Activated CD4-positive, CD25-positive, alpha-beta regulatory T cell treated with anti-CD3 and anti-CD28 coated beads, Interleukin-2, amount 50 U/mL, for 16 hours (primary cell): ENCODE results near the gene FNDC3B.

ENCODE experiments used
- DNase-seq: peaks from one replicate; pipeline ENCODE4 v3.0.0-alpha.2; 2020; ENCODE audit warnings: low read depth, low spot score

FNDC3B gene

DNA sequence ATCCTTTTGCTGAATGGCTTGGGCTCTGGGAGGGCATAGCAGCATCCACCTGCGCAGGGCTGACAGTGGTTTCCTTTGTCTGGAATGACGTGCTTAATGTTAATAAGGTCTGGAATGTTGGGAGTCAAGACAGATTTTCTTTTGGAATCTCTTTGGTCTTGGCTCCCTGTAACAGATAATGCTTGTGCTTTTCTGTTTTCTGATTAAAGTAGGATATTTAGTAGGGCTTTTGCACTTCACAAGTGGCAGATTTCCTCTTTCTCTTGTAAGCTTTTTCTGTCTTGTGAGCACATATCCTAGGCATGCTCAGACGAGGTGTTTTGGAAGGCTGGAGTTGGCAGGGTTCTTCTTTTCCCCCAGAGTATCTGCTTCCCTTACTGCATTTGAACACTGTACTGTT lies 219.2 kb downstream of the FNDC3B start:
- DNase-seq = no peak

DNA sequence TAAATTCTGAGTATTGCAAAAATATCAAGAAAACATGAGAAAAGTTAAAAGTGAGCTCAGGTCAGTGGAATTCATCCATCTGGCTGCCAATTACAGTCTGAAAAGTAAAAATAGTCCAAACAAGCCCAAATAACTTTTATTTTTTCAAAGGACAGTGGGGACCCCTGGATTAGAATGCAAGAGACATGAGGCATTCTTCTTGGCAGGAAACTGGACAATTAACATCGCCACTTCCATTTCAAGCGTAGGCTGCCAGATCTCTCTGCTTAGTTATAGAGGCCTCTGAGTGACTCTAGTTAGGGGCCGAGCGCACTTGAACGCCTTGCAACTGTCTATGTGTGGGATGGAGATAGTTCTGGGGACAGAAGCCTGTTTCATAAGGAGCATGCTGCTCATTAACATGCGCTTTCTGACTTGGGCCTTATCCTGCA lies 219.7 kb downstream of the FNDC3B start:
- no peak for DNase-seq

DNA sequence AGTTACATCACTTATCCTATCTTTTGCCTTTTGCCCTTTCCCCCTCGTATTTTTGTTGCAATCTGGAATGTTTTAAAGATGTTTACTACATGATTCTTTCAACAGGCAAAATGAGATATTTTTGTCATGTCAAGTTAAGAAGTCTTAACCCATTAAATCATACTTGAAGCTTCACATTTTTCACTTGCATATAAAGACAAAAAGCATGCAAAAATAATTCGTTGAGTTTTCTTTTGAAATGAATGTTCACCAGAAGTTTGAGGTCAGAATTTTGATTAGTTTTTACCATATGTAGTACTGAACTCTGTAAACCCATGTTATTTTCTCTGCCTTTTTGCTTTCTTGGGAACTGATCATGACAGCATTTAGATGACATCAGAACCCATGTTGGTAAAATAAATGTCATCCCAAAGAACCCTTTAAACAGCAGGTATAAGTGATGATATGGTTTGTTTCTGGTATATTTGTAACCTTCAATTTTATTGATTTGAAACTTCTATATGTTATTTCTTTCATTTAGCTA lies 220.4 kb downstream of the FNDC3B start:
- no peak for DNase-seq

DNA sequence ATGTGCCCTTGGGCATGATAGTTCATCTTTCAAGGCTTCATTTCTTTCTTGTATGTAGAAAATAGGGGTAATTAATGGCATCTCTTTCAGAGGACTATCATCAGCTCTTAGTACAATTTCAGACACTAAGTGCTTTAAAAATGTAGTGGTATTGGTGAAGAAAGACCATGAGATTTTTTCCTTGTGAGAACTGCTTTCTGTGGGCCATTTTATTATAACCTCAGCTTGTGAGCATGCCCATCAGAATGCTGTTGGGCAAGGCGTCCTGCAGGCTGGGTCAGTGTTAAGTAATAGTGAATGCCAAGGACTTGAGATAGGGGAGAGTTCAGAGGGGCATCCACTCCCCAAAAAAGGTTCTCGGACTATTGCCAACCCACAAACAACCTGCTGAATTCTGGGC lies 221.0 kb downstream of the FNDC3B start:
- DNase-seq = no peak

DNA sequence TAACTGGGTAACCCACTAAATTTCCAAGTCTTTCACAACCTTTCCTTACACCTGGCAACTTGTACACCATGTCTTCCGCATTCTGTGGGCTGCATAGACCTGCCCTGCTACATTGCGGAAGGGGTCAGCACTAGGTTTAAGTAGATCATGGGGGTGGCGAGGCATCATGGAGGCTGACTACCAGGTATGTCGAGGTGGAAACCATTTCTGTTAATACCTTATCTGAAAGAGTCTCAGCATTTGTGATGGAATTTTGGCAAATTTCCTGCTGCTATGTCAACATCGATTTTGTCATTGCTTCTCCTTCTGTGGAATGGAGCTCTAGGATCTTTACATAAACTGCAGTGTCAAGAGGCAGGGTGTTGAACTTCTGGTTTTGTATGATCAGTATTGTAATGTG lies 221.7 kb downstream of the FNDC3B start:
- DNase-seq = no peak

DNA sequence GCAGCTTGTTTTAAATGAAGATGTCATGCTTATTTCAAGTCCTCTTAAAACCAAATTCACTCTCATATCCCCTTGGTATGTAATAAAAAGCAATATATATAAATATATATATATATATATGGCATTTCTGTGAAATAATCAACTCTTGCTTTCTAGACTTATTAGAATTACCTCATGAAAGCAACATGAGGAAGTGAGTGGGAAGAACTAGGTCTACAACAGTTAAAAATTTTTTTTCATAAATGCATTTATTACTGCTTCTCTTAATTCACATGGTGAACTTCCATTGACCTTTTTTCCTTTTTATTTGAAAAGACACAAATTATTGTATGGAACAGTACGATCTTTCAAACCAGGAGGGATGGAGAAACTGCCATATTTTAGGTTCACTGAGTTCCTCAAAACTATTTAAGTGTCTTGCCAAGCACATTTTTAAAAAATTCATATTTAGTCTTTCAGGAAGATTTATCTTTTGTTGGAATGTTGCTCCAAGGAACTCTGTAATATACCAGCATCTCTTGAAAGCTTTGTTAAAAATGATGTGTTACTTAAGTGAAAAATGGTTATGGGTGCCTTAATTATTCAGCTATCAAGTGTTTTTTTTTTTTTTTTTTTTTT lies 223.7 kb downstream of the FNDC3B start:
- no peak for DNase-seq

DNA sequence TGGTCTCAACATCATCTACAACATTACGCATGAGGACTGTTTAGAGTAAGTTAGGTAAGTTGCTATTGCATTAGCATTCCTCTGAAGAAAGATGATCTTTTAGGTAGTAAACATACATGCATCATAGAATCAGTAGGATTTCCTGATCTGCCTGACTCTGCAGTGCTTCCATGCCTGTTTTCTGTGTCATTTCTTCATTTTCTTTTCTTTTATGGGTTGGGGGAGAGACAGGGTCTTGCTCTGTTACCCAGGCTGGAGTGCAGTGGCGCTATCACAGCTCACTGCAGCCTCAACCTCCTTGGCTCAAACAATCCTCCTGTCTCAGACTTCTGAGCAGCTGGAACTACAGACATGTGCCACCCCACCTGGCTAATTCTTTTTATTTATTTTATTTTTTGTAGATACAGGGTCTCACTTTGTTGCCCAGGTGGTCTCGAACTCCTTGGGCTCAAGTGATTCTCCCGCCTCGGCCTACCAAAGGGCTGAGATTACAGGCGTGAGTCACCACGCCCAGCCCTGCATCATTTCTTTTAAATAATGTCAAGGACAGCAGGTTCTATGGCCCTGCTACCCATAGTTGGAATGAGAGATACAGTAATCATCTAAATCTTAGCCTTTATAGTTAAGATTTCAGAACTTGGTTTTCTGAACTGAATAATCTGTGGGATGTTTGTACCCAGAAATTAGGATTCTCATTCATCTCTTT lies 224.6 kb downstream of the FNDC3B start:
- DNase-seq = no peak

DNA sequence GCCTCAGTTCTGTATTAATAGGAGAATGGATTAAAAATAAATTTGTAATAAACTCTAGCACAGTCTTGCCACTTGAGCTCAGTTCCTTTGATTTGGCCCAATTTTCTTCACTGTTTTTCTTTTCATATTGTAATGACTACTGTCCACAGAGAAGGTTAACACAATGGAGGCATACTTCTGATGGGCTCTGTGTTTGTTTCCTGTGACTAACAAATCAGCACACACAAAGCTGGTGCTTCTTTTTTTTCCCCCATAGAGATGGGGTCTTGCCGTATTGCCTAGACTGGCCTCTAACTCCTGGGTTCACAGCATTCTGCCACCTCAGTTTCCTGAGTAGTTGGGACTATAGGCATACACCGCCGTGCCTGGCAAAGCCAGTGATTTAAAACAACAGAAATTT lies 226.7 kb downstream of the FNDC3B start:
- DNase-seq = no peak

DNA sequence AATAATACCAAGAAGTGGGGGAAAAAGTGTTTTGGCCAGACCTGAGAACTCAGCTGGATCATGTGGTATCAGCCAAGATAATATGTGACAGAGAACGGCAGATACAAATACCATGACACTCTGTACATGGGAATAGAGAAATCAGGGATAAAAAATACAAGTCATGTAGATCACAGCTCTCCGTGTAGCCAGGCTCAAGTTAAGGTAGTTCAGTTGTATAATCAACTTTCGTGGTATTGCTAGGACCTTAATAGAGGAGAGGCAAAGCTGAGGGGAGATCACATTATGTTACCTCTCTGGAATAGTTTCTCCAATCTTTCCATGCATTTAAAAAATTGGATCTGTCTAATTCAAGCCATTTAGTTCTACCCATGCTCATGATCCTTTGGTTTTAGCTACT lies 229.0 kb downstream of the FNDC3B start:
- DNase-seq = no peak

DNA sequence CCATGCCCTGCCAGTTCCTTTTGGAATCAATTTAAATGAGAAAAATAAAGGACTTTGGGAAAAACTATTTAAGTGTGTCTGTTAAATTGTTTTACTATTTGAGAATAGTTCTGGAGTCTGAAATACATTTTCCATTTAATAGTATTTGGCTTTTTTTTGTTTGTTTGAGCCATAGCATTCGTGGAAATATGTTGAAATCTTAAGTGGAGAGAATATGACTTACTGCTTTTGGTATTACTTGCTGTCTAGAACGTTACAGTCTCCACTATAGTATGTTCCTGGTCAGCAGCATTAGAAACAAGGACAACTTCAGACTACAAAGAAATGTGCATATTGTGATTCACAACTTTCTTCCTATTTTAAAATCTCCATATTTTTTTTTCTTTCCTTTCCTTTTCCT lies 229.5 kb downstream of the FNDC3B start:
- DNase-seq = no peak

DNA sequence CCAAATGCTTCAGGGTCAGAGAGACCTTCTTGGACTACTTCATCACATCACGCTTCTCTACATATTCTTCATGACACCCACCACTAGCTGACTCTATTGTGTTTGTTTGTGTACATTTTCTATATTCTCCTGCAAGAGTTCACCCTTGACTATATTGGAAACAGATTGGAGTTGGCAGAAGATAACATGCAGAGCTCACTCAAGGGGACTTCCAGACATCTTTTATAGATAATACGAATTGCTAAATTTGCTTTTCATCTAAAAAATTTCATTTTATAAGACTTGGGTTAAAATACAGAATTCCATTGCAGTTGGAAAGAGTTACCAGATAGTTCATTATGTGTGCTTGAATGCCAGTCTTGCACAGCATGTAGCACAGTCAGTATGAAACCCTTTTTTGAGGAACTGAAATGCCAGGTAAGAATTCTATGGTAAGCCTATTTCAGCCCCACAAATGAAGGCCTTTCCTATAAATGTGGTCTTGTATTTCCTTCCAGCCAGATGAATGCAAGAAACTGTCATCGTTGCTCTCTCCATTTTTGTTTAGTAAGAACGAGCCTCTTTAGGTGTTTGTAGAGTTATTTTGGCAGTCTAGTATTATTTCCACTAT lies 231.3 kb downstream of the FNDC3B start:
- DNase-seq = no peak

DNA sequence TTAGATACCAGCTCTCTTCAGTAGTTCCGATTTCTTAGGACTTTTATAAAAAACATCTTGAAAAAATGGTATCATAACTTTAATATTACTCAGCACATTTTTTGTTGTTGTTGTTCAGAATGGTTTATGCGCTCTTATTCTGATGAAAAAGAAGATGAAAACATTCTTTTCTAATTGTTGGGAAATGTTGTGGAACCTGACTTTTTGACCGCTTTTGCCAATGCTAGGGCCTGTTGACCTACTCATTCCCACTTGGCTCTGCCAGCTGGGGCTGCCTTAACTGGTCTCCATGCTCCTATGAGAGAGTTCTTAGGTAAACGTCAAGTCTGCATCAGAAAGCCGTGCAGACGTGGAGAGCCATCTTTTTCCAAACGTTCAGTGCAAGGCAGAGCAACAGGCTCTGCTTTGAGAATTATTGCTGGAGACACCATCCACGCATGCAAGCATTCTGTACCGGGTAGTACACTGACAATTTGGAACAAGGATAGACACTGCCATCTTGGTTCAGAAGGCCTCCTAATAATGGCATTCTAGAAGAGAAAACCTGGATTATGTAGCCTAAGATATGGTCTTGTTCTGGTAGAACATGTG lies 232.1 kb downstream of the FNDC3B start:
- no peak for DNase-seq

DNA sequence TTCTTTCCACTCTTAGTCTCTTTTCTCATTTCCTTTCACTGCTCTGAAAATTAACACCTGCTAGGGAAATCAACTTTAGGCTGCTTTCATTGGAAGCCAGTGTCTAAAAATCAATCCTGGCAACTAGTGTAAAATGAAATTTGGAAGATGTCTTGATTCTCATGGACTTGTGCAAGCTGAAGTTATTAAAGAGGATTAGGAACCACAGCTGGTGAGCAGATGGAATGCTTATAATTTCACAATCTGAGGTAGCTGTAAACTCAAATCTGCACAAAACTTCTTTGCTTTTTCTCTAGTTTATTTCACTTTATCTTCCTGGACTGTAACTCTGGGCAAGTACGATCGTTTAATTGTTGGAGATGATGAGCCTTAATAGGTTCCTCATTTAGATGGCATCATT lies 233.3 kb downstream of the FNDC3B start:
- no peak for DNase-seq

DNA sequence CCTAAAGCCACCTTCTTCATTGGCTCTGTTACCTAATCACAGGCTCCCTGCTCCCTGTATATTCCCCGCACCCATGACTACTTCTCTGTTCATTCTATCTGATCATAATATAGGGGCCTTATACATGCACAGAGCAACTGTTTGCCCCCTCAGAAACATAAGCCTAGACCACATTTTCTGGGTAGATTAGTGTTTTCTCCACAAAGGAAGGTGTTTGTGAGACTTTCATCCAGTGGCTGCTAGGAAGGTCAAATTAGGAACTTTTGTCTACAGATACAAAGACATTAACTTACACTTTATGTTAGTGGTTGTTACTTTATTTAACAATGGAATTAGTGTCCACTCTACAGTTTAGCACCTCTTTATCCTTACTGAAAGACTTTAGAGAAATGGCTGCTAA lies 234.0 kb downstream of the FNDC3B start:
- DNase-seq = no peak

DNA sequence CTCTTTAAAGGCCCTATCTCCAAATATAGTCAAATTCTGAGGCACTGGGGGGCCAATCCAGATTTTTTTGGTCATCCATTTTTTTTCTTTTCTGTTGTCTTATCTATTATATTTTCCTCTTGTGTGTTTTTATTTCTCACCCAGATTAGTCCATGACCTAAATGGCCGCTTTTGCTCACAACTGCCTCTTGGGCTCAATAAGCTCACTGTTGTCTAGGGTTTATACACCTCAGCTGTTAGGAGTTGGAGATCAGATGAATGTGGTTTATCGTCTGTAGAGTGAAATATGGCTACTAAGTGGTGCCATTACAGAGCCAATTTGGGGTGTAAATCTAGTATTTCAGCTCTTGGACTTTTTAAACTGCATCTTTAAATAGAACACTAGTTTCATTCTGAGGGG lies 235.5 kb downstream of the FNDC3B start:
- DNase-seq = no peak

DNA sequence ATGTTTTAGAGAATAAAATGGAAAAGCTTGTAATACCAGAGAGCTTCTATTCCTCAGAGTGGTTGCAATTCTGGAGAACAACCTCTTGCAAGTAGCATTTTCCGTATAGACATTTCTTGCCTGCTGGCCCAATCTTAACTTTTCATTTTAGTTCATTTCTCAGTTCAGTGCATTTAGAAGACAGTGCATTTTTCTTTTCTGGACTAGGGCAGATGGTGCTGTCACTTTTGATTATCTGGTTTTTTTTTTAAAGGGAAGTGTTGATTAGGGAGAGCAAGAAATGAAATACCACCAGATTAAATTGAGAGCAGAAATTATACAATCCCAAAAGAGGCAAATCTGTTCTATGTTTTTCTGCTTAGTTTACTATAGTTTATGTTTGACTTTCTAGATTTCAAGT lies 236.2 kb downstream of the FNDC3B start:
- no peak for DNase-seq

DNA sequence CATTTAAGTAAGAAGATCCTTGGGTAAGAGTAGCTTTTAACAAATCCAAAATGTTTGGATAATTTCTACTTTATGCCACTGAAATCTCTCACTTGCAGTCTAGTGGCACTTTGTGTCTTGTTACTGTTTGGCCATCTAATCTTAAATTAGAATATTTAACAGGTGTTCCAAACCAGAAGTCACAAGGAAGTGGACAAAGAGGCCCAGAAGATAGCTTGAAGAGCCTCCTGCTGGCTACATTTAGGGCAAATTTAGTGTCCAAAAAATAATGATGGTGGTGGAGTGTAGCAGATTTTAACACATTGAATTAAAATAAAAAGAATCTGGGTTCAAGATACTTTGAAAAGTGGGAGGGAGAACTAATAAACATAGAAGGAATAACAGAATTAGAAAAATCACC lies 236.7 kb downstream of the FNDC3B start:
- DNase-seq = no peak

DNA sequence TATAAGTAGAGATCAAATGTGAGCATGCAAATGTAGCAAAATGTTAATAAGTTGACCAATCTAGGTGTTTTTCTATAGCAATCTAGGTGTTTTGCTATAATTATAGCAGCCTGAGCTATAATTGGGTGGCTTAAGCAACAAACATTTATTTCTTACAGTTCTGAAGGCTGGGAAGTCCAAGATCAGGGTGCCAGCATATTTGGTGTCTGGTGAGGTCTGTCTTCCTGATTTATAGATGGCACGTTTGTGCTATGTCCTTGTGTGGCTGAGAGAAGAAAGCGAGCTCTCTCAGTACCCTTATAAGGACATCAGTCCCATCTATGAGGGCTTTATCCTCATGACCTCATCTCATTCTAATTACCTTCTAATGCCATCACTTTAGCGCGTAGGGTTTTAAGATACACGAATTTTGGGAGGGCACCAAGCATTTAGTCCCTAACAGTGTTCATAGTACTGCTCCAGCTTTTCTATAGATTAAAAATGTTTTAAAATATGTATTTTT lies 237.8 kb downstream of the FNDC3B start:
- DNase-seq = no peak

DNA sequence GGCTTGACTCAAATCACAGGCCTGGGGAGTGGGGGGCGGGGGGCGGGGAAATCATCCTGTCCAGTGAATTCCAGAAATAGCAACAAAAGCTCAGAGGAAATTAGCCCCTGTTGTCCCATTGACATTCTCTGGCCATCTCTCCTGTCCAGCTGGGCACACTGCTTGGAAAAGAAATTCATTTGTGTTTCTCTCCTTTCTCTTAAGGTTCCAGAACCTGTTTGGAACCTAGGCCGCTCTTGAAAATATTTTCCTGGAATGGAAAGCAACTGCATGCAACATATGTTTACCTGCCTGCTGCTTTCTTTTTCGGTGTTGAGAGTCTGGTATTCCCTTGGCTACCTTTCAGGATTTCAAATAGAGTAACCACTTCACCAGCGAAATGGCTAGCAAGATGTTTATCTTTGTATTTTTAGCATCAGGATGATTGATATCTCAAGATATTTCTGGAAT lies 239.8 kb downstream of the FNDC3B start:
- no peak for DNase-seq

DNA sequence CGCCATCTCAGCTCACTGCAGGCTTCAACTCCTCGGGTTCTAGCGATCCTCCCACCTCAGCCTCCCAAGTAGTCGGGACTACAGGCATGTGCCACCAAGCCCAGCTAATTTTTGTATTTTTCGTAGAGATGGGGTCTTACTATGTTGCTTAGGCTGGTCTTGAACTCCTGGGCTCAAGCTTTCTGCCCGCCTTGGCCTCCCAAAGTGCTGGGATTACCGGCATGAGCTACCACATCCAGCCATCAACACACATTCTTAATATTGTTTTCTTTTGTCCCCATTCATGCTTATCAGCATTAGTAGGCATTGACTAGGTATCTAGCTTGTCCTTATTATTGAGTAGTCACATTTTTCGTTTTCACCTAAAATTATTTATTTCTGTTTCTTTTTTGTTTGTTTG lies 240.6 kb downstream of the FNDC3B start:
- DNase-seq = no peak

DNA sequence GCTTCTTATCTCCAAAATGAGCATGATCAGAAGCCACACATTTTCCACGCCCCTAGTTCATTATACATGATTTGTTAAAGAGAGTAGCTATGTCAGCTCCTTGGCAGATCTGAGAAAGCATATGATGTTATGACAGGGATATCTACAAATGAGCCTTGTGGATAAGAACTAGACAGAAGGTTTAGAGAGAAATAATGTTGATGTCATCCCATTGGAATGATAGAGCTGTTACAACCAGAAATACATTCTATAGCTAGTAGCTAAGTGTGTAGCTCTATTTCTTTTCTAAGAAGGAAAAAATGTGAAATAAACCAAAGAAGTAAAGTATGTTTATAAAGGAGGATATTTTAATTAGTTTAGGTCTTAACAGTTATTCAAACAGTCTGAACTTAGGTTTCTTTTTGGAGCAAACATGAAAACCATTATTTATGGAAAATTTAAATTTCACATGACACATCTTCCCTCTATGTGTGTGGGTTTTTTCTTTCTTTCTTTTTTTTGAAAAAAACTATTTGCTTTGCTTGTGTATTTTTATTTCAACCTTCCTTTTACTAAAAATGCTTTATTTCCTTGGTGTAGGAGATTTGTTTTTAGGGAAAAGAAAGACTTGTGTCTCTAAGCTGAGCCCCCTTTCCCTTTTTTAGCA lies 241.2 kb downstream of the FNDC3B start:
- DNase-seq = no peak

DNA sequence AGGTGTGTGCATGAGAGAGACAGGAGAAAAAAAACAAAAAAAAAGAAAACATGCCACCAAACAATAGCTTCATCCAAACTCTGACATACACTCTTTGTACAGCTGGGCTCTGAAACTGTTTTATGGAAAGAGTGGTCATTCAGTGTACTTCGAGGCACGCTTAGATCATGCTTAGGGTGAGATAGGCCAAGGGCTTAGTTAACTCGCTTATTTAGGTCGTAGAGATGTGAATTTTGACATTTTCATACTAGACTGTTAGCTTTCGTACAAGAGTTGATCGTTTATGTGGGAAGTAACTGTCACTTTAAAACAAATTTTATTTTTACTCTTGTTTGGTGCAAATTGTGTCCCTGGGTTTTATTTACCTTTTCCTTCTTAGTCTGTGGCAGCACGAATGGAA lies 242.5 kb downstream of the FNDC3B start:
- DNase-seq = no peak
